Measurements from ENCODE around the gene NEMP2.
A peak's percentile ranks its signal among the peaks of the same experiment; 100 is the strongest.

The NEMP2 gene, protein sequence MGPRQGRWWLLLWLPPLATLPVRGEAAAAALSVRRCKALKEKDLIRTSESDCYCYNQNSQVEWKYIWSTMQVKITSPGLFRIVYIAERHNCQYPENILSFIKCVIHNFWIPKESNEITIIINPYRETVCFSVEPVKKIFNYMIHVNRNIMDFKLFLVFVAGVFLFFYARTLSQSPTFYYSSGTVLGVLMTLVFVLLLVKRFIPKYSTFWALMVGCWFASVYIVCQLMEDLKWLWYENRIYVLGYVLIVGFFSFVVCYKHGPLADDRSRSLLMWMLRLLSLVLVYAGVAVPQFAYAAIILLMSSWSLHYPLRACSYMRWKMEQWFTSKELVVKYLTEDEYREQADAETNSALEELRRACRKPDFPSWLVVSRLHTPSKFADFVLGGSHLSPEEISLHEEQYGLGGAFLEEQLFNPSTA

DNA sequence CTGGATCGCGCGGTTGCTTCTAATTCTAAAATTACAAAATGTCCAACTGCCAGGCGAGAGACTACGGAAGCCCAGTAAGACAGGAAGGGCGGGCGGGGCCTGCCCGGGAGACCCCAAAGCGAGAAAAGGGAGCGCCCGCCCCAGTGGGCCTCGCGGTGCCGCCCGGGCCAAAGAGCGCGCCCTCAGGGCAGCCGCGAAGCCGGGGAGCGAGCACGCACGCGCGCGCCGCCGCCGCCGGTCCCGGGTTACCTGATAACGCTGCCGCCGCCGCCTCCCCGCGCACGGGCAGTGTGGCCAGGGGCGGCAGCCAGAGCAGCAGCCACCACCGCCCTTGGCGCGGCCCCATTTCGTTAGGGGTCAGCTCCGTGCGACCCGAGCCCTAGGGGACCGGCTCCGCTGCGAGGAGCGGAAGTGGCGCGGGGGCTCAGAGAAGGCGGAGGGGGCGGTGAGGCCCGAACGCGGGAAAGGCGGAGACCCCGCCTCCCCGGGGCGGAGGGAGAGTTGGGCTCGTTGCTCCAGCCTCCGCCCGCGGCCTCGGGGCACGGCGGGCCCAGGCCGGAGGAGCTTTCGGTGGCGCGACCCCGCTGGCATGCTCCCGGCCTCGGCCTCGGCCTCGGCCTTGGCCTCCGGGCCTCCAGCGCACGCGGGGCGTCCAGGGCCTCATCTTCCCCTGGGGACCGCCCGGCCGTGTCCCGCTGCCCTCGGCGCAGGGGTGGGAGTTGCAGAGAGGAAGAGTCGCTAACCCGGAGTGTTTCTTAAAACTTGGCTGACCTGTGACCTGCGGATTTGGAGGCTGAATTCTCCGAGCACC, at the start of gene NEMP2:
TSS of gene NEMP2 (minus strand) at position 413 of the 811 bp plus-strand sequence. CDS start at position 346, 67 bp downstream.
- DNase-seq, result peak in 49 of 51 donors; percentile 13 to 90 (median 60)

DNA sequence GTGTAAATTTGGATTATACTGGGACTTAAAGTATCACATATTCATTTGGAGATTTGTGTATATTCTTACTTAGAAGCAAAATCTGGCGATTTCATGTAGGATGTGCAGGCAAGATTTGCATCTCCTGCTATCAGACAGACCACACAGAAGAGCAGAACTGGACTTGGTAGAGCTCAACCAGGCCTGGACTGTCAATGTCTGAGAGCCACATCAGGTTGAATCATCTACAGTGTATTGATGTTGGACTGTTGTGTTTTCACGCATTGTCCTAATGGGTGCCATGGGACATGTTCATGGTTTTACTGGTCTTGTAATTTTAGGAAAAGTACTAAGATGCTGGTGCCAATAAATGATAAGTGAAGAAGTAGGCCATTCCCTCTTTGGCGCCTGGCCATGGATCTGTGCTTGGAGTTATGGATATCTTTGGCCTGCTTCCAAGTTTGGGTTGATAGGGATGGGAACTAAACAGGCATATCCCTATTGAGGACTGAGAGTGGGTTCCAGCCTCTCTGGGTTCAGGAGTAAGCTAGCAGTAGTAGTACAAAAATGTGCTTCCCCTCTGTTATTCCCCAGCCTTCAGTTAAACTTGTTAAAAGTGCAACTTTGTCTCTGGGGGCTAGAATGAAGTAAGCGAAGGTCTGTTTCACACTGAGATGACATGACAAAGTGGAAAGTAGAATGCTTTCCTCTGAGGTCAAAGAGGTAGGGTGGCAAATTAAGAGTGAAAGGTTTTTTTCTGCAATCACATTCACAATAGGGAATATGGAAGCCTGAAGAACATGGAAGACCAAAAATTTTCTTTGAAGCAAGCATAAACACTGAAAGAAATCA, 49.2 kb upstream of the NEMP2 start:
- DNase-seq, result no peak

DNA sequence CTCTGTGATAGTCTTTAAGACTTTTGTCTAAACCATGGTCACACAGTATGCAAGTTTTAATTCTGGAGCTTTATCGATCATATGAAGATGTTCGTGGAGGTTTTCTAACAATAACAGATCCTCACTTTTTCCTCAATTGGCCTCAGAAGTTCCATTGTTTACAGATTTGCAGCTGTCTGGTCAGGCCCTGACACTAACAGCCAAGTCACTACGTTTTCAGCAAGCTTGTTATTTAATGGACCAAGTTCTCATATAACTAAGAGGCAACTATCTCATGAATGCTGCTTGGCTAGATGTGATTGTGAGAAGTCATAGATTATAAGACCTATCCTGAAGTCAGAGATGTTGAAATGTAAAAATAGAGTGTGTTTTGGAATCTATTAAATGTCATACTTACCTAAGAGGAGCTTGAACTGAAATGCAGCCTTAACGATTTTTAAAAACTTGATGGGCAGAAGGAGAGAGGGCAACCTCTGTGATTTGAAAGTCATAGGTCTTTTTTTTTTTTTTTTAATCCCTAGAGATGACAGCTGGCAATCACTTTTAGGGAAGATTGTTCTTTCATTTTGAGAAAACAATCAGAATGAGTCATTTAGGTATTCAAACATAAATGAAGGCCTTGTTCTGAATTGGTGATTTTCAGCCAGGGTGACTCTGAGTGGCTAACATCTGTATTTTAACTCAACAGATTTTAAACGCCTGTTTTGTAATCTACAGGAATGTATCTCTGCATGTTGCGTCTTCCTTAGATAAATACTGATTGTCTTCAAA, 48.4 kb upstream of the NEMP2 start:
- DNase-seq, result peak in 1 of 51 donors; percentile 48

DNA sequence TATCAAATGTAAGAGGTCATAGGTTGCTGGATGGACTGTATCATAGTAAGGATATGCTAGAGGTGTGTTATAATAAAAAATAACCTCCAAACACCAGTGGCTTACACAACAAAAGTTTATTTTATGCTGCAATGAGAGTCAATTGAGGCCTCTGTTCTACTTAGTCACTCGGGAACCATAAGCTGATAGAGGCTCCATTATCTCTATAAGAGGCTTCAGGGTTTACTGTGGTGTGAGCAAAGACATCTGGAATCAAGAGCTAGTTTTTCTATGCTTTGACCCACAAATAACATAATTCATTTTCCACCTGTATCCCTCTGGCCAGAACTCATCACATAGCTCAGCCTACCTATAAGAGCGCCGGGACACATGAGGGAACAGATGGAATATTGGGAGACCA, 47.5 kb upstream of the NEMP2 start:
- no peak for DNase-seq

DNA sequence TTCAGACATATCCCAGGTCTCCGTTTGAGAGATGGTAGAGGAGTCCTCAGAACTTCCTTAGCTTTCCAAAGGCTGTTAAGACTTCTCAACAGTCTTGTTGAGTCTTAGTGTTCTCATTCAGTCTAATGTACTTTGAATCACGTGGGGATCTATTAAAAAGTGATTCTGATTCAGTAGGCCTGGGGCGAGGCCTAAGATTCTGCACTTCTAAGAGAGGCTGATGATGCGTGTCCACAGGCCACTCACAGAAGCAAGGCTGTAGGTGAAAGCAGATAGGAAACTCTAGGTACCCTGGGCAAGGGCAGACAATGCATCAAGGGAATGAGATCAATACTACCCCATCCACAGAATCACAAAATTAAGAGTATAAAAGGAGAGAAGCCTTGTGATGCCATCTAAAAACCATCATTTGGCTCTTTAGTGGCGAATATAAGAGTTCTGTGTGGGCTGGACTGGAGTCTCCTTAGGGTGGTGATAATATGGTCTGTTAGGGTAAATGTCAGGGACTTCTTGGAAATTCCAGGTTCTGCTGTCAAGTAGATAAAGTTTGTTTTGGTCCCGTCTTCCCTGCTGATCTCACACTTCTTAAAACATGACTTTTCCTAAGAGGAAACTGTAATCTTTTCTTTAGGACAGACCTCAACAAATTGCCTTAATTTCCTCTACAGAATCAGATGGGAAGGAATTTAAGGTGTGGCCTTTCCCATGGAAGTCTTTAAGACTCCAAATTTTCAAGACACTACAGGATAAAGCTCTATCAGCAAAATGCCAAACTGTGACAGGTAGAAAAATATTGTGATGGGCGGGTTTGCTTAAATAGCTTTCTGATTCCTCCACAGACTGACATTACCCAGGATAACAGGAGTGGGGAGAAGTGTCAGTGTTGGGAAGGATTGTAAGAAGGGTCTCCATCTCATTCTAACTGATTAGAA, 45.7 kb upstream of the NEMP2 start:
- no peak for DNase-seq

DNA sequence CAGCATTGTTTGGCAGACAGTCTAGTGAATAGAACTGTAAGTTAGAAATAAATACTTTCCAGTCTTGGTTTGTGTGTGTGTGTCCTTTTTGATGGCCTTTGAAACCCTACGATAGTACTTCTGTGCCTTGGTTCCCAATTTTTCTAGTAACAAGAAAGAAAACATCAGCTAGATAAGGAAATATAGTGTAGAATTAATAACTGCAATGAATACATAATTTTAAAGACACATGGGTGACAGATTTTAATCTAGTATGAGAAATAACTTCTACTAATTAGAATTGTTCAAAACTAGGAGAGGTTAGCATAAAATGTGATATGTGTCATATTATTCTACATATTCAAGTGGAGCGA, 44.5 kb upstream of the NEMP2 start:
- DNase-seq, result no peak

DNA sequence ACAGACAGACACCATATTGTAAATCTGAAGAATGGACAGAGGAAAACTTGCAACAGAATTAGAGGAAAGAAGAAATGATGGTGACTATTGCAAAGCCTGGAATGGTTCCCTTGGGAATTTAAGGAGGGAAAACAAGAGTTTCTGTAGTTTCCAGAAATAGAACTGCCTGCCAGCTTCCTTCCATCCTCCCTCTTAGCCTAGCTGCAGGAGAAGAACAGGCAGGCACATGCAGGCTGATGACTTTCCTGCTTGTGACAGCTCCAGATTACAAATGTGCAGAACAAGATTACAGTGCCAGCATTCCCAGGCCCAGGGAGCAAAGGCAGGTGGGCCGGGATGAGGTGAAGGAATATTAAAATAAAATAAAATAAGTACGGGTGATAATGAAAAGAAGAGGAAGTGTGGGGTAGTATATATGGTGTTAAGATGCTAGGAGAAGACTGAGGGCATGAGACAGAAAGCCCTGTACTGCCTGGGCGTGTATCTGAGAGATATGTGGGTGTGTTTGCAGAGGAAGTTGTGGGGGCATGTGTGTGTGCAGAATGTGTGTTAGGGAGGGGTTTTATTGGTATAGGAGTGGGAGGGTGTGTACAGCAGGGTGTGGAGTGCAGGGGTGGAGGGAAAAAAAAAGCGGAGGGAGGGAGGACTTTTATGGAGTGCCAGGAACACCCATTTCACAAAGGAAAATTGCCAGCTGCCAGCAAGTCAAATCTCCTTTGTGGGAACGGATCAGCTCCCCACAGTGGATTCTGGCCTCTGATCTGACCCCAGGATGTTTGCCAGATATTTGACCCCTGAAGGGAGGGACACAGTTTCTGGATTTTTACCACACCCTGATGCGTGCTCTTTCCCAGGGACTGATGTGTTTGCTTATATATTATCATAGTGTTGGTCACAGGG, 43.9 kb upstream of the NEMP2 start:
- DNase-seq, result peak in 3 of 51 donors; percentile 4 to 35 (median 27)

DNA sequence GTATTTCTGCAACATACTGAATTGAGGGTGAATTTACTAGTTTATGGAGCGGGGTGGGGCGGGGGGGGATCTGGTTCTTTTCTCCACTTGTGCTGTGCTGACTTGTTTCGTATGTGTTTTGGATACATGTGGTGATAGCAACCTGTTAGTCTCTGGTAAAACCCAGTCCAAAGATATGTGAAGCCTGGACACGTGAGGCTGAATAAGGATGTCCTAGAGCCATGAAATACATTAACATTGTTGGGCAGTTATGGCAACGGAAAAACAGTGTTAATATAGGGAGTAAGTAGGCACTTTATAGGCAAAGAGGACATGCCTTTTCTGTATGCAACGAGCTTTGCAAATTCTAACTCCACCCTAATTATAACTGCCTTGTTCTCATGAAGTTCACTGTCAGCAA, 42.1 kb upstream of the NEMP2 start:
- DNase-seq, result no peak

DNA sequence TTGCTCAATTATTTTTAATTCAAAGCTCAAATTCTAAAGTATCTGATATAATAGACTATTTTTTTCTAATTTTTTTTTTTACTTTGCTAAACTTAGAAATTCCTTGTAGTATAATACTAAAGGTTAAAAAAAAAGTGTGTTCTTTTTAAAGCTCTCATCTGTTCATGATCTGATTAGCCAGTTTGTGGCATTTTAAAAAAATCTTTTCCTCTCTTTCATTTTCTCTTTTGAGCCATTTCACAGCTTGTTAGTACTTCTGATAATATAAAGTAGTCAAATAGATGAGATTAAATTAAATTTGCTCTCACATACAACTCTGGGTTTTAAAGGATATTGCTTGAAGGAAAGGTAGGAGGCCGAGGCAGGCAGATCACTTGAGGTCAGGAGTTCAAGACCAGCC, 40.7 kb upstream of the NEMP2 start:
- DNase-seq, result no peak

DNA sequence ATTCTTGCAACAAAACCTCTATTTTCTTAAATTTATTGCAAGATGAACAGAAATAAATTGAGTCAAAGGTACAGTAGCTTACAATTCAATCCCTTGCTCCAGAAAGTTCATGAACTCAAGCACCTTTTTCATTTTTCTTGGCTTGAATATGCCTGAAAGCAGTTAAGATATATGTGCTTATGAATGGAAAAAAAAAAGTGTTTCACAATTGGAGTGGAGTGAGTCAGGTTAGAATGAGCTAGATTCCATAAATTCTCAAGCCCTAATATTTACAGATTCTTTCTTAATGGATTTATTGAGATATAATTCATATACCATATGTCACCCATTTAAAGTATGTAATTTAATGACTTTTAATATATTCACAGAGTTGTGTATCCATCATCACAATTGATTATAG, 39.6 kb upstream of the NEMP2 start:
- no peak for DNase-seq

DNA sequence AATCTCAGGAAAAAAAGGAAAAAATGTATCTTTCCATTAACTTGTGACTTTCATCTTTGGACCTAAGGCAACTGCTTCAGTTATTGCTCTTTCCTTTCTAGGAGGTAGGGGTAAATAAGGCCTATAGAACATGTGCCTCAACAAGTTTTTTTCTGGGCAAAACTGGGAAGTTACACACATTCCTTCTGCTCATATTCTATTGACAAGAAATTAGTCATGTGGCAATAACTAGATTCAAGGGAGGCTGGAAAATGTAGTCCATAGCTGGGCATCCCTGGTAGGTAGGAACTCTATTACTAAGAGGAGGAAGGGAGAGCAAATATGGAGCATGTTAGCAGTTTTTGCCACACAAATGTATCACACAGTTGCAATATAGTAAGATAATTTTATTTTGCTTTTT, 37.7 kb upstream of the NEMP2 start:
- no peak for DNase-seq

DNA sequence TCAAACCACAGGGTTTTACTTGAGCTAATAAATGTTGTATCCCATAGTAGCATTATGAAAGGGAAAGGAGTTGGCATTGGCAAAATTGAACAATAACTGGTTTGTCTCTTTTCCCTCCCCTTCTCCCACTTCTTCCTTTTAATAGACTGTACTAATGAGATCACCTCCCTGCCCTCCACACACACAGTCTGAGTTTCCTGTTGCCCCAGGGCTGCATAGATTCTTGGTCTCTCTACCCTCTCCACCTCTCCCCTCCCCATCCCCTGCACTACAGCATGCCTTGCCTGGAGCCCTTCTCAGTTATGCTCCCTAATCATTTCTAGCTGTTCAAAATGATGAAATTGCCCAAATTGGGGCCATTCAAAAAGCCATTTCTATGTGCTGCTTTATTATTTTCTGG, 37.2 kb upstream of the NEMP2 start:
- no peak for DNase-seq

DNA sequence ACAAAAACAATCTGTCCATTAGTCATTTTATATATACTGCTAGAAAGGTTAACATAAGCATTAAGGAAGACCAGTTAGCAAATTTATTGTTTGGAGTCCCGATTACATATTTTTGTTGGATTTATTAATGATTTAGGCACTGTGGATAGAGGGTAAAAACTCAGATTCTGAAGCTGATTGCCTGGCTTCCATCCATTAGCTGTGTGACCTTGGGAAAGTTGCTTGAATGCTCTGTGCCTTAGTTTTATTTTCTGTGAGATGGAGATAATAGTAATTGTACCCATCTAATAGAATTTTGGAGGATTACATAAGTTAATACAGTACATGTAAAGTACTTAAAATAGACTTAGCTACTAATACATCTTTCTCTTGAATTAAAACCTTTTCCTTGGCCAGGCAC, 36.3 kb upstream of the NEMP2 start:
- DNase-seq, result no peak

DNA sequence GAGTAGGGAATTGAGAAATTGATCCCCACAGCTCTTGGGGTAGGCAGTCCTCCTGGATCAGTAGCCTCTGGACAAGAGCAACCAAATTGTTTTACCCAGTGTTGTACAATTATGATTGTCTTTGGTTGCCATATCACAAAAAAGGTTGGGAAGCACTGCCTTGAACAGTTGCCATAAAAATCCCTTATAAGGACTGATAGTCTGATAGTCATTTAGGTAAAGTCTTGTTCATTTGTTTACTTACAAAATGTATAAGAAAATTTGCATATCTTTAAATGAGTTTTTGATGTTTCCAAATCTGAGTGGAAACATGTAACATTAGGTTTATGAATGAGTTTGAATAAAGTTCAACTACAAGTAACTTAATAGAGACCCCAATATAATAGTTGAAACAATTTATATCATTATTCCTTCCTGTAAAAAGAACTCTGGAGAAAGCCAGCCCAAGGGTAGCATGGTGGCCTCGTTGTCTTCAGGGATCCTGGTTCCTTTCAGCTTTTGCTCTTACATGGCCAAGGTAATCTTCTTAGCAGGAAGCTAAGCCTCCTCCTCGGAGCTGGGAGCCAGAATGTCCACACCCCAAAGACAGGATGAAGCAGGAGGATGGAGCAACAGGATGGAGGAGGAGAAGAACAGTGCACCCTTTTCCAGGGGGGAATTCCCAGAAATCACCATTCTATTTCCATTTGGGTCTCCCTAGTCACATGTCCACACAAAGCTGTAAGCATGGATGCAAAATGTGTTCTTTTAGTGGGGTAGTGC, 35.7 kb upstream of the NEMP2 start:
- no peak for DNase-seq

DNA sequence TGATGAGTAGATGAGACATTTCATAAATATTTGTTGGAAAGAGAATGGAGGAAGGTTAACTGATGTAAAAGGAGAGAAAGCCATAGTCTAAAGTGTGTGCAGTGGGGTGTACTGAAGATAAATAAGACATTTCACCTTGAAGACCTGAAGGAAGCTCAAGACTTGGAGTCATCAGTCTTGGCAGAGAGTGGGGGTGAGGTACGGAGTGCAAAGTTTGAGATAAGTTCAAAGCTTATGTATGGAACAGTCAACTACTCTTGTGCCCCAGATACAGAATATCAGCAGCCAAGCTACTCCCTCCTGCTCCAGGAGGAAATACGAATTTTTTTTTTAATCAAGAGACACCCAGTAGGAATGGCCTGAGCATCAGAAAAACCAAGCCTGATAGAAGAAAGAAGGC, 30.3 kb upstream of the NEMP2 start:
- DNase-seq, result no peak

DNA sequence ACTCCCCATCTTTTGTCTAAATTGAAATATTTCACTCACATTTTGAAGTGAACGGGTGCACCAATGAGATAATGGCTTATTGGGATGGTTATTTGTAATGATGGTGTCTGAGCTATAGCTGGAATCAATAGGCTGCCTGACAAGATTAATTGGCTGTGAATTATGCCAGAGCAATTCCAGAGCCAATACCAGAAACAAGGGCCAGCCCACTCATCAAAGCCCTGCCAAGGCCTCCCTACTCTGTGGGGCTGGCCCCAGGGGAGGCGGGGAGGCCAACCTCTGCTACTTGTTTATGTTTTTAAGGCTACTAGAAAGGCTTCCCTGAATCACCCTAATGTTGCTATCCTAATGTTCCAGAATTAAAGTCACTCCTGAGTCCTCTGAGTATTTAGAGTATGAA, 29.1 kb upstream of the NEMP2 start:
- DNase-seq, result no peak

DNA sequence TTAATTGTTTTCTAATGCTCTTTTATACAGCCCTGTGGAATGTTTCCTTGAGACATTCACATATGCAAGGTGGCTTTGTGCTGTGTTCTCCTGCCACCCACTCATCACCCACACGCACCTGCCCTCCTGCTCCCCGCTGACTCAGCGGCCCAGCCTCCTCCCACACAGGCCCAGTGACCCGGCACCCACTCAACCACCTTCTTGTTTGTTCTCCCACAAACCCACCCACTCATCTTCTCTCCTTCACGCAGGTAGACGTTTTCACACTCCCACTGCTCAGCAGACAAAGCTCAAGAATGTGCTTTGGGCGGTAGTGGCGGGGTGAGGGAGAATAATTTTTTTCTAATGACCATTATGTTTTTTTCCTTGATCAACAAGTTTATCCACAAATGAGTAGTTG, 28.6 kb upstream of the NEMP2 start:
- no peak for DNase-seq

DNA sequence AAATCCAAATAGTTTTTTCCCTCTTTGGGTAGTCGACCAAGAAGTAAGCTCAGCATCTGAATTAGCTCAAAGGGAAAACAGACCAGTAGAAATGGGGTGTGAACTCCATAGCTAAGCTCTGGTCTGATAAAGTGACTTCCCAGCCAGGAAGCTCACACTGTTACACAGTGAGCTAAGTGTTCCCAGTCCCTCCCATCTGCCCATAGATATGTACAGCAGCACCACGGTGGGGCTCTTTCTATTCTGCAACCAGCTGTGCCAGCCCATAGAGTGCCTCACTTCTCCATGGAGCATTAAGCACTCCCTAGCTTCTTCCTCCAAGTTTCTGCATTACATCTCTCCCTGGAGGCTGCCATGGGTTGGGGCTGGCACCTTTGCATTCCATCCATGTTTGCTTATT, 27.6 kb upstream of the NEMP2 start:
- DNase-seq, result no peak

Data from hypothalamus (tissue), 51 donors.